Measurements from ENCODE around the gene ADRB2. TPM values are rescaled to one million over a fixed set of nuclear protein-coding genes. Genes with fewer than 3 reads are reported as not detected.

The ADRB2 gene
- total RNA-seq, 1 experiment from 2014 or later = 2.8 TPM

GRCh38 chr5:148858547-148858946, 32.1 kb downstream of the ADRB2 start:
- Histone ChIP-seq H3K79me2 (ENCODE audit: low read depth) (no peaks in the 10 kb centered on the region), H4K20me1 (ENCODE audit: insufficient read depth) (no peaks in the 10 kb centered on the region), H3K9me2 (ENCODE audit: insufficient read depth) (no peaks in the 10 kb centered on the region), H3K9me3 (ENCODE audit: insufficient read depth, low read depth) (no peaks in the 10 kb centered on the region), H2AFZ (no peak overlapping the region), H3K36me3 (ENCODE audit: low read depth) (no peaks in the 10 kb centered on the region), H3K4me2 (no peak overlapping the region), H3F3A (ENCODE audit: insufficient read depth, low read depth) (no peaks in the 10 kb centered on the region), H3K4me1 (replicated peaks; ENCODE audit: insufficient read depth) (no peaks in the 10 kb centered on the region), H3K27me3 (ENCODE audit: insufficient read depth, low read depth) (no peaks in the 10 kb centered on the region), H3K4me3 (no peak overlapping the region), H3K27ac (no peak overlapping the region)
- no TSS peak for BruUV-seq (replicated peaks)
- CTCF ChIA-PET = no interaction called here
- TF ChIP-seq CTCF (conservative IDR thresholded peaks at IDR 0.05) (no peak), EZH2 (IDR thresholded peaks at IDR 0.05; ENCODE audit: low read depth) (no peak)
- DNase-seq = no peak
- POLR2A ChIA-PET (ENCODE audit: unreplicated experiment) = interaction anchor here (0.7 kb wide), 1 partner anchor 35 kb away, joined by 3 read pairs; no protein-coding TSS in a partner anchor
- intact Hi-C loops (cut with micrococcal nuclease; ENCODE audit: unreplicated experiment) = no loop called here

GRCh38 chr5:148859703-148860102, 33.3 kb downstream of the ADRB2 start:
- Histone ChIP-seq H3K4me3 (no peak overlapping the region), H3K79me2 (ENCODE audit: low read depth) (no peaks in the 10 kb centered on the region), H4K20me1 (ENCODE audit: insufficient read depth) (no peaks in the 10 kb centered on the region), H3K27me3 (ENCODE audit: insufficient read depth, low read depth) (no peaks in the 10 kb centered on the region), H3K36me3 (ENCODE audit: low read depth) (no peaks in the 10 kb centered on the region), H3F3A (ENCODE audit: insufficient read depth, low read depth) (no peaks in the 10 kb centered on the region), H3K27ac (no peak overlapping the region), H3K4me2 (no peak overlapping the region), H3K9me2 (ENCODE audit: insufficient read depth) (no peaks in the 10 kb centered on the region), H2AFZ (no peak overlapping the region), H3K9me3 (ENCODE audit: insufficient read depth, low read depth) (no peaks in the 10 kb centered on the region), H3K4me1 (replicated peaks; ENCODE audit: insufficient read depth) (no peaks in the 10 kb centered on the region)
- no TSS peak for BruUV-seq (replicated peaks)
- TF ChIP-seq EZH2 (IDR thresholded peaks at IDR 0.05; ENCODE audit: low read depth) = no peak
- no peak for TF ChIP-seq CTCF (conservative IDR thresholded peaks at IDR 0.05)
- intact Hi-C loops (cut with micrococcal nuclease; ENCODE audit: unreplicated experiment) = no loop called here
- DNase-seq = no peak
- CTCF ChIA-PET = no interaction called here
- POLR2A ChIA-PET (ENCODE audit: unreplicated experiment) = no interaction called here

- Histone ChIP-seq H2AFZ (no peak overlapping the region), H3K27me3 (ENCODE audit: insufficient read depth, low read depth) (no peaks in the 10 kb centered on the region), H3K27ac (no peak overlapping the region), H3K4me3 (no peak overlapping the region), H4K20me1 (ENCODE audit: insufficient read depth) (no peaks in the 10 kb centered on the region), H3K79me2 (ENCODE audit: low read depth) (no peaks in the 10 kb centered on the region), H3K4me1 (replicated peaks; ENCODE audit: insufficient read depth) (no peaks in the 10 kb centered on the region), H3K36me3 (ENCODE audit: low read depth) (no peaks in the 10 kb centered on the region), H3K4me2 (no peak overlapping the region), H3F3A (ENCODE audit: insufficient read depth, low read depth) (no peaks in the 10 kb centered on the region), H3K9me2 (ENCODE audit: insufficient read depth) (no peaks in the 10 kb centered on the region), H3K9me3 (ENCODE audit: insufficient read depth, low read depth) (no peaks in the 10 kb centered on the region)
- no TSS peak for BruUV-seq (replicated peaks)
- ChIA-PET POLR2A (ENCODE audit: unreplicated experiment) (no interaction called here), CTCF (no interaction called here)
- TF ChIP-seq CTCF (conservative IDR thresholded peaks at IDR 0.05) = no peak
- intact Hi-C loops (cut with micrococcal nuclease; ENCODE audit: unreplicated experiment) = no loop called here
- no peak for DNase-seq
Observed at GRCh38 chr5:148860599-148860998, 34.2 kb downstream of the ADRB2 start.
